Fibroblast of pulmonary artery (primary cell): ENCODE measurements around the gene C11orf21.

Source experiments
- DNase-seq: peaks from one replicate; pipeline ENCODE4 v3.0.0-alpha.2; 2010; ENCODE audit warnings: low read depth
- H3K4me3 ChIP-seq: replicated peaks from 2 replicates; pipeline ENCODE4 v1.5.1; 2011; ENCODE audit warnings: low read depth, mild to moderate bottlenecking, control low read depth, low read length, moderate library complexity
- TF ChIP-seq, protein P1 (sequence below): IDR thresholded peaks from 2 replicates; pipeline ENCODE4 v1.5.1; 2011; ENCODE audit warnings: mild to moderate bottlenecking, control low read depth, low read length, inconsistent platforms; ENCODE audit errors: missing control alignments

Gene C11orf21

DNA sequence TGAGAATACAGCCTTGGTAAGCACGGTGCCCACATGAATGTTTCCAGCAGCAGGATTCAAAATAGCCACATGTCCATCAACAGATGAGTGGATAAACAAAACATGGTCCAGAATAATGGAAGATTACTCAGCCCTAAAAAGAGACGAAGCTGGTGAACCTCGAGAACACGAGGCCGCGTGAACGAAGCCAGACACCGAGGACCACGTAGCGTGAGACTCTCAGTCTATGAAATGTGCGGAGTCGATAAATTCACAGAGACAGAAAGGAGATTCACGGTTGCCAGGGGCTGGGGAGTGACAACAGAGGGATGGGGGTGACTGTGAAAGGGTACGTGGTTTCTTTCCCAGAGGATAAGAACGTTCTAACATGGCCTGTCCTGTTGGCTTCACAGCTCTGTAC is 28.4 kb downstream of the C11orf21 start:
- TF ChIP-seq, protein P1, sequence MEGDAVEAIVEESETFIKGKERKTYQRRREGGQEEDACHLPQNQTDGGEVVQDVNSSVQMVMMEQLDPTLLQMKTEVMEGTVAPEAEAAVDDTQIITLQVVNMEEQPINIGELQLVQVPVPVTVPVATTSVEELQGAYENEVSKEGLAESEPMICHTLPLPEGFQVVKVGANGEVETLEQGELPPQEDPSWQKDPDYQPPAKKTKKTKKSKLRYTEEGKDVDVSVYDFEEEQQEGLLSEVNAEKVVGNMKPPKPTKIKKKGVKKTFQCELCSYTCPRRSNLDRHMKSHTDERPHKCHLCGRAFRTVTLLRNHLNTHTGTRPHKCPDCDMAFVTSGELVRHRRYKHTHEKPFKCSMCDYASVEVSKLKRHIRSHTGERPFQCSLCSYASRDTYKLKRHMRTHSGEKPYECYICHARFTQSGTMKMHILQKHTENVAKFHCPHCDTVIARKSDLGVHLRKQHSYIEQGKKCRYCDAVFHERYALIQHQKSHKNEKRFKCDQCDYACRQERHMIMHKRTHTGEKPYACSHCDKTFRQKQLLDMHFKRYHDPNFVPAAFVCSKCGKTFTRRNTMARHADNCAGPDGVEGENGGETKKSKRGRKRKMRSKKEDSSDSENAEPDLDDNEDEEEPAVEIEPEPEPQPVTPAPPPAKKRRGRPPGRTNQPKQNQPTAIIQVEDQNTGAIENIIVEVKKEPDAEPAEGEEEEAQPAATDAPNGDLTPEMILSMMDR: no peak
- DNase-seq: no peak
- H3K4me3 ChIP-seq: no peak overlapping the region

- TF ChIP-seq, protein P1: no peak
- DNase-seq: no peak
- H3K4me3 ChIP-seq: no peak overlapping the region
These were observed 28.8 kb downstream of the C11orf21 start for GRCh38 chr11:2272946-2273280.

DNA sequence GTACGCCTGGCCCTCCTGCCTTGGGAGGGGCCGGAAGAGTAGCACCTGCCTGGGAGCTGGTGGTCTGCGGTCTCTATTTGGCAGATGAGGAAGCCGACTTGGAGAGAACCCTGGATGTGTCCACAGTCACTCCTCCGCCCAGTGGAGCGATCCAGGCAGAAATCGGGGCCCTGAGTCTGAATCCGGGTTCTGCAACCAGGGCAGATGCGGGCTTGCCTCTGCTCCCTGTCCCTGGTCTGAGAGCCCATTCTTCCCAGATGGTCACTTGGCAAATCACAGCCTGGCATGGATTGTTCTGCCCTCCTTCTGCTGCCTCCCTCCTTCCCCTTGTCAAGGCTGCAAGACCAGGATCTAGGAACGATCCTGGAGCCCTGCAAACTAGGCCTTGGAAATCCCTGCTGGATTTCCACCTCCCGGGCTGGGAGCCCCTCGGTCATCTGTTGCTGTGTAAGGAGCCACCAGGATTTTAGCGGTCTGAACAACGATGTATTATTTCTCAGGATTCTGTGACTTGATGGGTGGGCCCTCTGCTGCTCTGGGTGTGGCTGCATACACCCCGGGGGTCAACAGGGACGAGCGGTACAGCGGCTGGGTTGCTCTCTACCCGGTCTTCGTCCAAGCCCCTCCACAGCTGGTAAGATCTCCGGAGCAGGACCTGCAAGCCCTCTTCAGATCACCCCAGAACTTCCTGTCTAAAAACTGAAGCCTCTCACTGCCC is 29.3 kb downstream of the C11orf21 start:
- TF ChIP-seq, protein P1: no peak
- DNase-seq: no peak
- H3K4me3 ChIP-seq: no peak overlapping the region

DNA sequence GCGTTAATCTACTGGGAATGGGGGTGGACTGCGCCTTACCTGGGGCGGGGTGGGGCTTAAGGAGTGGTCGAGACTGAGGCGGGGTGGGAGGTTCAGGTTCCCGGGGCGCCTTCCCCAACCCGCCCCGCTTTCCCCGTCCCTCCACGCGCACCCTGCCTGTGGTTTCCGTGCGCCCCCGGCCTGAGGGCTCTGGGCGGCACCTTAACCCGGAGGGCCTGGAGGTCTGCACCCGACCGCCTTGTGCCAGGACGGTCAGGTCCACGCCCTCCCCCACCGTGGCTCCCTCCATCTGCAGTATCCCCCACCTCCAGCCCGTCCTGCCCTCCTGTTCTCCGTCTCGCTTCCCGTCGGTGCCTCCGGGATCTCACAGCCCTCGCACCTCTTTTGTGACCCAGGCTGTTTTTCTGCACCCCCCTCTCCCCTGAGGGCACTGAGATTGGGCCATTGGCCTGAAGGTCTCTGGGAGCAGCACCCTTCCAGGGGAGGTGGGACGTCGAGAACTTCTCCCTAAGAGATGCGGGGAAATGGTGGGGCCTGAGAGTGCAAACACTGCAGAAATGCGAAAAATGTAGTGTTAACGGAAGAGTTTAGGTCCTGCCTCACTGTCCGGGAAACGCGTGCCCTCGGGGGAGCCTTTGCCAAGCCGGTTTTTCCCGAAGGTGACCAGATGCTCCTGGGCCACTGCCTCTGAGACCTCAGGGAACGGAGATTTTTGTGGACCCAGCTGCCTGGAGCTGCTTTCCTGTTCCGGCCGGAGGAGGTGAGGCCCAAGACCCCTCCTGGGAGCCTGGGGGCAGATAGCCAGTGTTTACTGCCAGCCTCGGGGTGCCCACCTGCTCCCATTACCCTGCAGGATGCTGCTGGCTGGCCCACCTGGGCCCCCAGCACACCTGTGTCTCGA is 30.1 kb downstream of the C11orf21 start:
- DNase-seq: no peak
- TF ChIP-seq, protein P1: no peak
- no peak overlapping the region for H3K4me3 ChIP-seq

DNA sequence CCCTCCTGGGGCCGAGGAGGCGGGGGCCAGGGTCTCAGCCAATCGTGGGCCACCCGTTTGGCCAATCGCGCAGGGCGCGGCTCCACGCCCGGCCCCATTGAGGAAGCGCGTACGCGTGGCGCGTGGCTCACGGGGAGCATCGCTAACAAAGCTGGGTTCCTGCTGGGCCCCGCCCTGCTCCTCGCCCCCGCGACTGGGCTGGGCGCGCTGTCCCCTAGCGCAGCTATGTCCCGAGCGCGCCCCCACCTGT is 30.7 kb downstream of the C11orf21 start:
- TF ChIP-seq, protein P1: no peak
- H3K4me3 ChIP-seq: no peak overlapping the region
- DNase-seq: no peak

- TF ChIP-seq, protein P1: no peak
- no peak for DNase-seq
- no peak within 1 kb of the TSS for H3K4me3 ChIP-seq
These were observed 31.2 kb downstream of the C11orf21 start, which contains the start of gene ASCL2 for GRCh38 chr11:2270322-2271076. Gene ASCL2, minus strand, starts transcription at chr11:2270588. Its CDS starts 256 bp downstream, at chr11:2270332.
